NCI-H526 treated with DMSO at 0.1 percent for 48 hours (cell line): ENCODE measurements around the gene ZSWIM5.
"Not testable (repeated sequence)": the region's sequence is repeated elsewhere in the genome, so short reads cannot be mapped to it uniquely, and the experiment has no call there.

Experiments
- DNase-seq: peaks from one replicate; lab custom pipeline; 2025; lab: John Stamatoyannopoulos, UW

Gene ZSWIM5

DNA sequence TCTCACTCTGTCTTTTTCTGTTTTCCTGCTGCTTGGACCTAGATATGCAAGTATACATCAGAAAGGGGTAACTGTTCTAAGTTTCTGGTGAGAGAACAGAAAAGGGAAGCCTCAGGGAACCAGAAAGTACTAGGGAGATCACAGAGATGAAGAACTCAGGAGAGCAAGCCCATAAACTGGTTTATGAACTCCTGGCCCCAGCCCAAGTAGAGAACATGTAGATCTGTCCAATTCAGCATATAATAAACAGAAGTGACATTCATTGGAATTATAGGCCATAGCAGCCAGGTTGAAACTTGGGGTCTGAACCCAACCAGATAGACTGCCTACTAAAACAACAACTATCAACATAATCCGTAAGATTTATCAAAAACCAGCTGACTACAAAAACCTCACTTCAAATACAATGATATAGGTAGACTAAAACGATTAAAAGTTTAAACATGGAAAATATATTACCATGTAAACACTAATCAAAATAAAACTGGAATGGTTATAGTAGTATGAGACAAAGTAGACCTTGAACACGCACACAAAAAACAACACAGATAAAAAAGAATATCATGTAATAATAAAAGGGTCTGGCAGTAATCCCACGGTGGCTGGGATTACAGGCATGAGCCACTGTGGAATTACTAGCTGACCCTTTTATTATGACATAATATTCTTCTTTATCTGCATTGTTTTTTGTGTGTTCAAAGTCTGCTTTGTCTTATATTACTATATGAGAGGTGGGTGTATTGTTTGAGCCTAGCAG, 65.0 kb downstream of the ZSWIM5 start:
- DNase-seq, result no peak

DNA sequence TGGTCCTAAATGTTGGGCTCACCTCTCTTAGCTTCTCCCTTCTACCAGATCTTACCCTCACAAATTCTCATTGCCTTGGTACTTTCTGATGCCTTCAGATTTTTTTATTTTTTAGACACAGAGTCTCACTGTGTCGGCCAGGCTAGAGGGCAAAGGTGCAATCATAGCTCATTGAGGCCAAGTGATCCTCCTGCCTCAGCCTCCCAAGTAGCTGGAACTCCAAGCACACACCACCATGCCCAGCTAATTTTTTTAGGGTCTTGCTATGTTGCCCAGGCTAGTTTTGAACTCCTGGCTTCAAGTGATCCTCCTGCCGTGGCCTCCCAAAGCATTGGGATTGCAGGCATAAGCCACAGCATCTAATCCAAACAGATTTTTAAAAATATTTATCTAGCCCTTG, 69.4 kb downstream of the ZSWIM5 start:
- no peak for DNase-seq

- no peak for DNase-seq
These were observed 71.1 kb downstream of the ZSWIM5 start for GRCh38 chr1:45135316-45135715.

DNA sequence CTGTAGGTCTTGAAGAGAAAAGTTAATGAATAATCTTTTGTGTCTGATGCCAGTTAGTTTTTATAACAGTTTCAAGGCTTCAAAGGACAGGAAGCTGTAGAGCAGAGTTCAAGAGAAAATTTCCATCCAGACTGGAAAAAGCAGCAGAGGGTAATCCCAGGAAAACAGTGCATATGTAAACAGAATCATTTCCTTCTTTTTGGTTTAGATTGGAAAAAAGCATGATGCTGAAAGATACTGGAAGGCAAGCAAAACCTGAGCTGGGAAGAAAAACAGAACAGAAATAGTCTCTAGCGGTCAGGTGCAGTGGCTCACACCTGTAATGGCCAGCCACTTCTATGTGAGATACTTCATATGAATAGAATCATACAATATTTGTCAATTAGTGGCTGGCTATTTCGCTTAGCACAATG, 71.9 kb downstream of the ZSWIM5 start:
- no peak for DNase-seq

DNA sequence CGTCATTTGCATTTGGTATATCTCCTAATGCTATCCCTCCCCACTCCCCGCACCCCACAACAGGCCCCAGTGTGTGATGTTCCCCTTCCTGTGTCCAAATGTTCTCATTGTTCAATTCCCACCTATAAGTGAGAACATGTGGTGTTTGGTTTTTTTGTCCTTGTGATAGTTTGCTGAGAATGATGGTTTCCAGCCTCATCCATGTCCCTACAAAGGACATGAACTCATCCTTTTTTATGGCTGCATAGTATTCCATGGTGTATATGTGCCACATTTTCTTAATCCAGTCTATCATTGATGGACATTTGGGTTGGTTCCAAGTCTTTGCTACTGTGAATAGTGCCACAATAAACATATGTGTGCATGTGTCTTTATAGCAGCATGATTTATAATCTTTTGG, 73.7 kb downstream of the ZSWIM5 start:
- not testable (repeated sequence) for DNase-seq

DNA sequence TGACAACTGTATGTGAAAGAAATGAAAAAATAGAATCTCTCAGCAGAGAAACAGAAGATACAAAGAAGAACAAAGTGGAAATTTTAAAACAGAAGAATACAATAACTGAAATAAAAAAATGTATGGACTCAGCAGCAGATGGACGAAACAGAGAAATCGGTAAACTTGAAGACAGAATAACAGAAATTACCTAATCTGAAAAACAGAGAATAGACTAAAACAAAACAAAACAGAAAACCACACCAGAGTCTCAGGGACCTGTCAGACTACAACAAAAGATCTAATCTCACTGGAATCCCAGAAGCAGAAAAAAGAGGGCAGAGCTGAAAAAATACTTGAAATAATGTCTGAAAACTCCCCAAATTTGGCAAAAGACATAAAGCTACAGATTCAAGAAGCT, 83.0 kb downstream of the ZSWIM5 start:
- DNase-seq, result no peak

DNA sequence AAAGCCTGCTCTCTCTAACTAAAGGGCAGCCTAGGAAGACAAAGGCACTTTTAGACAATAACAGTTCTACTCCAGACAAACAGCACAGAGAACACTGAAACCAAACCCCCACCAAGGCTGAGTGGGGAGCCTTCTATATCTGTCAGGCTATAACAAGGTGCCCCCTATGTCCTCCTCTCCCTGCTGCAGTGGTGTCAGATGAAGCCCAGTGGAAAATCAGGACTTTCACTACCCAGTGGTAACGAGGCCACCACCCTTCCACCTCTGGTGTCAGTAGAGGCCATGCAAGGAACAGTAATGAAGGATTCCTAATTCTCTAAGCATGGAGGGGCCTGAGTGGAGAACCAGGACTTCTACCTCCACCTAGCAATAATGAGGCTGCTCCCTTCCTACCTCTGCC, 83.7 kb downstream of the ZSWIM5 start:
- DNase-seq, result no peak

DNA sequence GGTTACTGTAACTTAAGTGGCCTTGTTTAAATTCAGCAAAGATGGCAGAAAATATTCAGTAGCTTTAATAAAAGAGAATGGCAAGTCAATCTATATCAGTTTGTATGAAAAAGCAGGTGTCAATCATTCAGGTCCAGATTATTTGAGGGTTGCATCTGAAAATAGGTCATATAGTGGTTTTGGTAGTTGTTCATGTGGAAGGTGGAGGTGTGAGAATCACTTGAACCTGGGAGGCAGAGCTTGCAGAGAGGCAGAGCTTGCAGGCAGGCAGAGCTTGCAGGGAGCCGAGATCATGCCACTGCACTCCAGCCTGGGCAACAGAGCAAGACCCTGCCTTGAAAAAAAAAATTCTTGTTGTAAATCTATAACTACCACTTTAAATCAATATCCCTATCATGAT, 88.6 kb downstream of the ZSWIM5 start:
- DNase-seq, result no peak

- no peak for DNase-seq
These were observed 89.6 kb downstream of the ZSWIM5 start for GRCh38 chr1:45116820-45117219.

DNA sequence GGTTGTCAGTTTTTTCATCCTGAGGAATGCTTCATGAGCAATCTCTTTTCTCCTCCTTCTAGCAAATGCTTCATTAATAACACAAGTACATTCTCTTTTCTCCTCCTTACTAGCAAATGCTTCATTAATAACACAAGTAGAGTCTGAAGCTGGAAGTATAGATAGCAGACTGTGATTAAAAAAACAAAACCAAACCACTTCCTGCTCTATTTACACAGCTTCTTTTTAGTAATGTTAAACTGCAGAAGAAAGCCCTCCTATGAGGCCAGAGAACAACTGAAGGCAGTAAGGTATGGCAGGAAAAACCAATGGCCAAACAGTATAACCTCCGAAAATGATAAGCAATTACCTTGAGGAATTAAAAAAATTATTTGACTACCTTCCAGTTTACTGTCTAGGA, 90.1 kb downstream of the ZSWIM5 start:
- DNase-seq, result no peak

- not testable (repeated sequence) for DNase-seq
These were observed 91.2 kb downstream of the ZSWIM5 start for GRCh38 chr1:45115198-45115597.

GRCh38 chr1:45112661-45113060, 93.7 kb downstream of the ZSWIM5 start:
- DNase-seq, result no peak

GRCh38 chr1:45111239-45111638, 95.2 kb downstream of the ZSWIM5 start:
- DNase-seq, result no peak

- no peak for DNase-seq
These were observed 98.6 kb downstream of the ZSWIM5 start for GRCh38 chr1:45107782-45108181.

DNA sequence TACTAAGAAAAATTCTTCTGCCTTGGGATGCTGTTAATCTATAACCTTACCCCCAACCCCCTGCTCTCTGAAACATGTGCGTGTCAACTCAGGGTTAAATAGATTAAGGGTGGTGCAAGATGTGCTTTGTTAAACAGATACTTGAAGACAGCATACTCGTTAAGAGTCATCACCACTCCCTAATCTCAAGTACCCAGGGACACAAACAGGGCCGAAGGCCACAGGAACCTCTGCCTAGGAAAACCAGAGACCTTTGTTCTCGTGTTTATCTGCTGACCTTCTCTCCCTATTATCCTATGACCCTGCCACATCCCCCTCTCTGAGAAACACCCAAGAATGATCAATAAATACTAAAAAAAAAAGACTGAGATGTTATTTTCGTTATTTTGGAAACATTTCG, 99.5 kb downstream of the ZSWIM5 start:
- not testable (repeated sequence) for DNase-seq

- DNase-seq, result not testable (repeated sequence)
These were observed 100.3 kb downstream of the ZSWIM5 start for GRCh38 chr1:45106156-45106545.

GRCh38 chr1:45105486-45106155, 100.8 kb downstream of the ZSWIM5 start:
- not testable (repeated sequence) for DNase-seq

DNA sequence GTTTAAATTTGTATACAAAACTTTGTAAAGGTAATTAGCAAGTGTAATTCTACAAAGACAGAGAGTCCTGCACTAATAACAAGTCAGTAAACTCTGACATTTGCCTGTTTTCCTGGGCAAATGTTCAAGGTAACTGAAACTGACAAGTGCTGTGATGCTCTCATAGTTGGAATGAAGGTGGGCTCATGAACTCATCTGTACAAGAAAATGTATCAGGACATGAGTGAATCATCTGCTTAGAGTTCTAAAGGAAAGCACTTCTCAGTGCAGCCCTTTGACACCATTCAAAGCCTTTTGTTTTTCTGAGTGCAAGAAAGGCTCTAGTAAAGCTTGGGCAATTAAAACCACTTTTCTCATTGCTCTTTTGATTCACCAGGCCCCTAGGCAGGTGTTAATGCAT, 102.9 kb downstream of the ZSWIM5 start:
- no peak for DNase-seq

GRCh38 chr1:45101947-45102346, 104.5 kb downstream of the ZSWIM5 start:
- DNase-seq, result no peak

DNA sequence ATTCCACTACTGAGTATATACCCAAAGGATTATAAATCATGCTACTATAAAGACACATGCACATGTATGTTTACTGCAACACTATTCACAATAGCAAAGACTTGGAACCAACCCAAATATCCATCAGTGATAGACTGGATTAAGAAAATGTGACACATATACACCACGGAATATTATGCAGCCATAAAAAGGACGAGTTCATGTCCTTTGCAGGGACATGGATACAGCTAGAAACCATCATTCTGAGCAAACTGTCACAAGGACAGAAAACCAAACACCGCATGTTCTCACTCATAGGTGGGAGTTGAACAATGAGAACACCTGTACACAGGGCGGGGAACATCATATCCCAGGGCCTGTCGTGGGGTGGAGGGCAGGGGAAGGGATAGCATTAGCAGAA, 104.9 kb downstream of the ZSWIM5 start:
- DNase-seq, result not testable (repeated sequence)

- no peak for DNase-seq
These were observed 108.5 kb downstream of the ZSWIM5 start for GRCh38 chr1:45097944-45098343.

DNA sequence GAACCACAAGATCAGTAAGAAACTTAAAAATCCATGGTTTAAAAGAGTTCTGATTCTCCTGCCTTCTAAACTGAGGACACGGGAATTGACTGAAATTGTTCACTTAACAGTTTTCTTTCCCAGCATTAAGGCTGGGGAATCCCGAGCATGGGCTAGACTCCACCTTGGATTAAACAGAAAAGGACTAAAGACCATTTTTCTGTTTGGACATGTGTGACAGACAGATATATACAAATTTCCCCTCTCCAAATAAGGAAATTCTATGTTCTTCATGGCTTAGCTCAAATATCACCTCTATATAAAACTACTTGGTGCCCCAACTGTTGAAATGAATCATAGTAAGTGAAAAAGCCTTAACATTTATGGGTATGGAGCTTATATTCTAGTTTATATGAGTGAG, 109.3 kb downstream of the ZSWIM5 start:
- DNase-seq, result no peak

DNA sequence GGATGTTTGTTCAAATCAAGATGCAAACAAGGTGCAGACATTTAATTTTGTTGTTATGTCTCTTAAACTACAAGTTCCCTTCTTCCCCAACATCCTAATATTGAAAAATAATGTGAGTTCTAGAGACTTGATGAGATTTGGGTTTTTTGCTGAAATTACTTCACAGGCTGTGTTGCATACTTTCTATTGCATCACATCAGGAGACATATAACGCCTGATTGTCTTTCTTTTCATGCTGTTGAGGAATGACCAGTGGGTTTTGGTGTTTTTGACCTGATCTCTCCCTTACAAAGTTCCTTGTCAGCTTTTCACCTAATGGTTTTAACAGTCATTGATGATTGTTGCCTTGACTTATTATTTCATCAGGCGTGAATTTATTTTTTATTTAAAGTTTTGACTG, 111.0 kb downstream of the ZSWIM5 start:
- DNase-seq, result no peak

GRCh38 chr1:45094371-45094770, 112.0 kb downstream of the ZSWIM5 start:
- DNase-seq, result not testable (repeated sequence)
